H1 (cell line): ENCODE data around the gene NEGR1.

Experiments
- ZNF274 ChIP-seq: IDR thresholded peaks from 2 replicates; pipeline ENCODE4 v1.7.0; 2012; ENCODE audit warnings: low read length, borderline replicate concordance; ENCODE audit errors: extremely low read depth
- TF ChIP-seq, protein P1 (sequence below), 3 experiments: IDR thresholded peaks; 1 replicate in 2 of 3; 2 replicates in 1 of 3; pipeline versions ENCODE4 v1.5.1 to v1.6.1; 2011; ENCODE audit warnings: low read length in 3 of 3, mild to moderate bottlenecking in 3 of 3, inconsistent platforms in 2 of 3, low read depth in 1 of 3, moderate library complexity in 1 of 3; ENCODE audit not compliant: insufficient read depth in 1 of 3; ENCODE audit errors: control extremely low read depth in 1 of 3

DNA sequence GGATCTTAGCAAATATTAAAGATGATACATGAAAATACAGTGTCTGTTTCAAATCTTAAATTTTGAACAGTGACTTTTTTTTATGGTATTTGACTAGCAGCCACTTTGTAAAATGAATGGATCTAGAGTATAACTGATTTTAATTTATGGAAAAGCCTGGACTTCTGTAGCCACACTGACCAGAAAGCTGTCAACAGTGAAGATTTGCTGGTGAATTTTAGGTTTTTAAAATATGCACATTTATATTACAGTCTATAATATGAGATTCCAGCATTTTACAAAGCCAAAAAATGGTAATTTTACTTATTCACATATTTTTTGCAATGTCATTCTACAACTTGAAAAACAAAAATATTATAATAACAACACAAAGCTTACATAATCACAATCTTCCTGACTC is 131.8 kb downstream of the NEGR1 start:
- TF ChIP-seq ZNF274, result no peak
- TF ChIP-seq, protein P1, sequence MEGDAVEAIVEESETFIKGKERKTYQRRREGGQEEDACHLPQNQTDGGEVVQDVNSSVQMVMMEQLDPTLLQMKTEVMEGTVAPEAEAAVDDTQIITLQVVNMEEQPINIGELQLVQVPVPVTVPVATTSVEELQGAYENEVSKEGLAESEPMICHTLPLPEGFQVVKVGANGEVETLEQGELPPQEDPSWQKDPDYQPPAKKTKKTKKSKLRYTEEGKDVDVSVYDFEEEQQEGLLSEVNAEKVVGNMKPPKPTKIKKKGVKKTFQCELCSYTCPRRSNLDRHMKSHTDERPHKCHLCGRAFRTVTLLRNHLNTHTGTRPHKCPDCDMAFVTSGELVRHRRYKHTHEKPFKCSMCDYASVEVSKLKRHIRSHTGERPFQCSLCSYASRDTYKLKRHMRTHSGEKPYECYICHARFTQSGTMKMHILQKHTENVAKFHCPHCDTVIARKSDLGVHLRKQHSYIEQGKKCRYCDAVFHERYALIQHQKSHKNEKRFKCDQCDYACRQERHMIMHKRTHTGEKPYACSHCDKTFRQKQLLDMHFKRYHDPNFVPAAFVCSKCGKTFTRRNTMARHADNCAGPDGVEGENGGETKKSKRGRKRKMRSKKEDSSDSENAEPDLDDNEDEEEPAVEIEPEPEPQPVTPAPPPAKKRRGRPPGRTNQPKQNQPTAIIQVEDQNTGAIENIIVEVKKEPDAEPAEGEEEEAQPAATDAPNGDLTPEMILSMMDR (IDR thresholded peaks at IDR 0.05; ENCODE audit: control extremely low read depth in 1 of 3, insufficient read depth in 1 of 3, low read depth in 1 of 3, low read length in 3 of 3), result no peak
